Activated CD4-positive, alpha-beta T cell treated with anti-CD3 and anti-CD28 coated beads for 36 hours (primary cell): Measurements from ENCODE around the gene TJP3. TPM values are rescaled to one million over a fixed set of nuclear protein-coding genes. Genes with fewer than 3 reads are reported as not detected.
"Not testable (repeated sequence)": the region's sequence is repeated elsewhere in the genome, so short reads cannot be mapped to it uniquely, and the experiment has no call there.

ENCODE experiments used
- ATAC-seq: fragments of 200-7000 bp; cut with Tn5 transposase; one replicate; pipeline ENCODE4 v1.10.0; 2021; ENCODE audit warnings: mild to moderate bottlenecking, moderate library complexity
- CTCF ChIA-PET: fragments of 350-600 bp; sonication (Branson Sonifier 250); formaldehyde crosslinking; loops from one replicate; lab custom pipeline; 2021; ENCODE audit warnings: antibody characterized with exemption; lab: Charles Lee
- POLR2A ChIA-PET: fragments of 350-600 bp; sonication (Branson Sonifier 250); formaldehyde crosslinking; loops from one replicate; lab custom pipeline; 2021; ENCODE audit warnings: antibody characterized with exemption, inconsistent platforms; lab: Charles Lee
- DNase-seq: peaks from one replicate; pipeline ENCODE4 v3.0.0-alpha.2; 2020
- H3K27ac Mint-ChIP-seq: one replicate; pipeline ENCODE4 v1.8.0; 2021; ENCODE audit warnings: mixed read lengths
- H3K27me3 Mint-ChIP-seq: one replicate; pipeline ENCODE4 v1.8.0; 2021; ENCODE audit warnings: mixed read lengths
- H3K36me3 Mint-ChIP-seq: one replicate; pipeline ENCODE4 v1.8.0; 2021; ENCODE audit warnings: low read depth, mixed read lengths
- H3K4me1 Mint-ChIP-seq: one replicate; pipeline ENCODE4 v1.8.0; 2021; ENCODE audit warnings: mixed read lengths
- H3K4me3 Mint-ChIP-seq: one replicate; pipeline ENCODE4 v1.8.0; 2021; ENCODE audit warnings: mild to moderate bottlenecking, moderate library complexity, mixed read lengths
- H3K9me3 Mint-ChIP-seq: one replicate; pipeline ENCODE4 v1.8.0; 2021; ENCODE audit warnings: low read depth, mixed read lengths
- intact Hi-C, 2 experiments: fragments of 100-400 bp; cut with DNase I in 1 of 2; cut with micrococcal nuclease in 1 of 2; formaldehyde crosslinking; loops; one replicate each; pipeline versions ENCODE4 v1.14.2 to v1.15.1; 2022 to 2024; cut with DNase I, micrococcal nuclease
- total RNA-seq, 2 experiments: library from RNA; stranded (reverse); gene quantifications; one replicate each; pipeline ENCODE4 v1.2.3, GENCODE V29; 2021

The TJP3 gene
- total RNA-seq, 2 experiments from 2014 or later, result 1.0 to 2.7 TPM

DNA sequence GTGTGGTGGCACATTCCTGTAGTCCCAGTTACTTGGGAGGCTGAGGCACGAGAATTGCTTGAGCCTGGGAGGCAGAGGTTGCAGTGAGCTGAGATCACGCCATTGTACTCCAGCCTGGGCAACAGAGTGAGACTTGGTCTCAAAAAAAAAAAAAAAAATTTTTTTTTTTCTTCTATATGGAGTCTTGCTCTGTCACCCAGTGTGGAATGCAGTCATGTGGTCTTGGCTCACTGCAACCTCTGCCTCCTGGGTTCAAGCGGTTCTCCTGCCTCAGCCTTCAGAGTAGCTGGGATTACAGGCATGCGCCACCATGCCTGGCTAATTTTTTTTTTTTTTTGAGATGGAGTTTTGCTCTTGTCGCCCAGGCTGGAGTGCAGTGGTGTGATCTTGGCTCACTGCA is 57.6 kb downstream of the TJP3 start:
- POLR2A ChIA-PET, H3K27ac Mint-ChIP-seq, DNase-seq, H3K9me3 Mint-ChIP-seq, CTCF ChIA-PET, H3K4me3 Mint-ChIP-seq, intact Hi-C loops, H3K27me3 Mint-ChIP-seq, ATAC-seq: not testable (repeated sequence)
- Mint-ChIP-seq H3K4me1 (peaks cover 18% of the 10 kb centered on the region), H3K36me3 (peaks cover 18% of the 10 kb centered on the region)

DNA sequence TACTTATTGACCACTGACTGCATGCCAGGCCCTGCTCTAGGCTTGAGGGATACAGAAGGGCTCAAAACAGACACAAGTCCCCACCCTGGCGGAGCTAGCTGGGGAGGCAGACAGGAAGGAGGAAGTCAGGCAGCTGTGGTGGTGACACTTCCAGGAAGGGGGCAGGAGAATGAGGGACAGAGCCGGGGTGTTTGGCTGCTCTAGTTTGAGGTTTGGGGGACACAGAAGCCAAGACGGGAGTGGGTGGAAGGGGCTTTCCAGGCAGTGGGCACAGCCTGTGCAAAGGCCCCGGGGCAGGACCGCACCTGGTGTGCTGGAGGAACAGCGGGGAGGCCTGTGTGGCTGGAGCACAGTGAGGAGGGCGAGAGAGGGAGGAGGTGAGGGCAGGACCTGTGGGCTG is 58.3 kb downstream of the TJP3 start:
- POLR2A ChIA-PET, result no interaction called here
- Mint-ChIP-seq H3K4me3 (no peak overlapping the region), H3K27ac (peak overlapping the region; percentile 55), H3K9me3 (no peaks in the 10 kb centered on the region), H3K36me3 (peaks cover 14% of the 10 kb centered on the region), H3K27me3 (no peaks in the 10 kb centered on the region), H3K4me1 (peaks cover 17% of the 10 kb centered on the region)
- intact Hi-C loops, result no loop called here
- ATAC-seq (no peak), DNase-seq (no peak)
- CTCF ChIA-PET, result no interaction called here

DNA sequence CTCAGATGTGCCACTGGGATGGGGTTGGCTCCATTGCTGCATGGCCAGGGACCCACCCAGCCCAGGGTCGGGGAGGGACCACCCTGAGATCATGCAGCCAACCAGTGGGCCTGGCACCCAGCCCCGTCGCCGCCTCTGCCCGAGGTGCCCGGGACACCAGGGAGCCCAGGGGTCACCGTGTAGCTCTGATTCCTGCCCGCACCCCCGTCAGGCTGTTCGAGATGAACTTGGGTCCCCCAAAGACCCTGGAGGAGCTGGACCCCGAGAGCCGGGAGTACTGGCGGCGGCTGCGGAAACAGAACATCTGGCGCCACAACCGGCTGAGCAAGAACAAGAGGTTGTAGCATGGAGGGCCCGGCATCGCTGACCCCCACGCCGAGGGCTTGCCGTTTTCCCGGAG is 58.9 kb downstream of the TJP3 start:
- CTCF ChIA-PET, result no interaction called here
- no peak overlapping the region for H3K27ac Mint-ChIP-seq
- H3K4me3 Mint-ChIP-seq, result no peak overlapping the region

DNA sequence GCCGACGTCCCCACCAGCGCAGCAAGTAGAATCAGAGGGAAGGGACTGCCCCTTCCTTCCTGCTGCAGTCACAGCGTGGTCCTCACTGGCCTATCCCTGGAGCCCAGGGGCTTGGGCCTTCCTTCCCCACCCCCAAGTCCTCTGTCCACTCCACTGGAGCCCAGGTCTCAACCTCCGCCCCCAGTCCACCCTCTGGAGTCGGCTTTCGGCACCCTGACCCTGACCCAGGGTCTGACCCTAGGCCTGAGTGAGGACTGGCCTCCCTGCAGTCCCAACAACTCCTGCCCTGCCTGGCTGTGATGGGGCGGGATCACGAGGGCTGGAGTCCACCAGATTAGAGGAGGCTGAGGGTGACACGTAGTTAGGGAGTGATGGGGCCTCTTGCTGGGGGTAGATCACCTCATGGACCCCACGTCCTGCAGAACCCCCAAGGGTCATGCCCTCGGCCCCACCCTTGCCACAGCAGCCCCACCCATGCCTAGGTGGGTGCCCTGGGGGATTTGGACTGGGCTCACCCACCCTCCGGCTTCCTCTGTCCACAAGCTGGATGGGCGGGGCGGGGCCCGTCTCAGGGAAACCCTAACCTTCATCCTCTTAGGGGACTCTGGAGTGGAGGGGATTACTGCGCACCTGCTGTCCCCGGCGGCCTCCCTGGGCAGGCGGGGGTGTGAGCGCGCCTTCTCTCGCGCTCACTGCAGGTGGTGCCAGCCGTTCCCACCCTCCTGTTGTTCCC is 60.0 kb downstream of the TJP3 start:
- H3K27me3 Mint-ChIP-seq, result no peaks in the 10 kb centered on the region
- H3K9me3 Mint-ChIP-seq, result no peaks in the 10 kb centered on the region
- POLR2A ChIA-PET, result no interaction called here
- H3K4me3 Mint-ChIP-seq, result no peak overlapping the region
- H3K36me3 Mint-ChIP-seq, result peaks cover 14% of the 10 kb centered on the region
- ATAC-seq (no peak), DNase-seq (no peak)
- intact Hi-C loops, result no loop called here
- no peak overlapping the region for H3K27ac Mint-ChIP-seq
- CTCF ChIA-PET, result no interaction called here
- H3K4me1 Mint-ChIP-seq, result peaks cover 10% of the 10 kb centered on the region

More for the DNA sequence above, 58.9 kb downstream of the TJP3 start:
- Mint-ChIP-seq H3K36me3 (peaks cover 14% of the 10 kb centered on the region), H3K4me1 (peaks cover 12% of the 10 kb centered on the region), H3K9me3 (no peaks in the 10 kb centered on the region), H3K27me3 (no peaks in the 10 kb centered on the region)
- intact Hi-C loops, result no loop called here
- no peak for DNase-seq
- no peak for ATAC-seq
- POLR2A ChIA-PET, result no interaction called here

DNA sequence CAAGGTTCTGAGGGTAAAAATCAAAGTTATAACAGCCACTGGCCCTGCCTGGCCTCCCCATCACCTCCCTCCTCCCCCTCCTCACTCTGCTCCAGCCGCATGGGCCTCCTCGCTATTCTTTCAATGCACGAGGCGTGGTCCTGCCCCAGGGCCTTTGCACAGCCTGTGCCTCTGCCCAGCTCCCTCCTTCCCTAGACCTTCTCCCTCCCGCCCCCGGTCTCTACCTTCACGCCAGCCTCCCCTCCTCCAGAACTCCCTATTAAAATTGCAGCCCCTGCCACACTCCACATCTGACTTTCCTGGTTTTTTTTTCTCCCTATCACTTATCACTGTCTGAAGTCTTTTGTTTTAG is 60.5 kb downstream of the TJP3 start:
- Mint-ChIP-seq H3K27ac (no peak overlapping the region), H3K4me3 (no peak overlapping the region), H3K4me1 (peaks cover 8% of the 10 kb centered on the region), H3K27me3 (no peaks in the 10 kb centered on the region), H3K36me3 (peaks cover 14% of the 10 kb centered on the region), H3K9me3 (no peaks in the 10 kb centered on the region)
- POLR2A ChIA-PET, result interaction anchor here (0.6 kb wide), 1 partner anchor 15 kb away, joined by 3 read pairs; no protein-coding TSS in a partner anchor
- CTCF ChIA-PET, result no interaction called here
- DNase-seq, result no peak
- intact Hi-C loops, result no loop called here
- ATAC-seq, result no peak

DNA sequence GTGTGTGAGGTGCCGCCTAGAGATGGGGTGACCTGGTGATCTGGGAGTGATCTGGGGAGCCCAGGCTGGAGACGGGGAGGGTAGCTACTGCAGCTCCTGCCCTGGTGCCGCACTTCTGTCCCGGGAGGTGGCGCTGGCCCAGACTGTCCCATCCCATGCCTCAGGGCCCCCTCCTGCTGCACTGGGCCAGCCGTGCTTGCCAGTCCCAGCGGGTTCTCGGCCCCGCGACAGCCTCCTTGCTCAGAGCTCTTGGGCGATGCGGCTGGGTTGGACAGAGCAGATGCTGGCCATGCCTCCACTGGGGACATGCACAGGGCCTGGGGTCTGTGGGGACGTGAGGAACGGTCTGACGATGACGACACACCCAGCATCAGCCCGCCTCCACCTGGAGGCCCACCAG is 61.3 kb downstream of the TJP3 start:
- Mint-ChIP-seq H3K9me3 (no peaks in the 10 kb centered on the region), H3K27me3 (no peaks in the 10 kb centered on the region), H3K27ac (no peak overlapping the region), H3K4me3 (no peak overlapping the region), H3K36me3 (peaks cover 14% of the 10 kb centered on the region), H3K4me1 (peaks cover 8% of the 10 kb centered on the region)
- DNase-seq (no peak), ATAC-seq (no peak)
- intact Hi-C loops, result no loop called here
- POLR2A ChIA-PET, result interaction anchor here (0.6 kb wide), 2 partner anchors 14 to 551 kb away, joined by 3 read pairs; no protein-coding TSS in a partner anchor
- CTCF ChIA-PET, result no interaction called here

DNA sequence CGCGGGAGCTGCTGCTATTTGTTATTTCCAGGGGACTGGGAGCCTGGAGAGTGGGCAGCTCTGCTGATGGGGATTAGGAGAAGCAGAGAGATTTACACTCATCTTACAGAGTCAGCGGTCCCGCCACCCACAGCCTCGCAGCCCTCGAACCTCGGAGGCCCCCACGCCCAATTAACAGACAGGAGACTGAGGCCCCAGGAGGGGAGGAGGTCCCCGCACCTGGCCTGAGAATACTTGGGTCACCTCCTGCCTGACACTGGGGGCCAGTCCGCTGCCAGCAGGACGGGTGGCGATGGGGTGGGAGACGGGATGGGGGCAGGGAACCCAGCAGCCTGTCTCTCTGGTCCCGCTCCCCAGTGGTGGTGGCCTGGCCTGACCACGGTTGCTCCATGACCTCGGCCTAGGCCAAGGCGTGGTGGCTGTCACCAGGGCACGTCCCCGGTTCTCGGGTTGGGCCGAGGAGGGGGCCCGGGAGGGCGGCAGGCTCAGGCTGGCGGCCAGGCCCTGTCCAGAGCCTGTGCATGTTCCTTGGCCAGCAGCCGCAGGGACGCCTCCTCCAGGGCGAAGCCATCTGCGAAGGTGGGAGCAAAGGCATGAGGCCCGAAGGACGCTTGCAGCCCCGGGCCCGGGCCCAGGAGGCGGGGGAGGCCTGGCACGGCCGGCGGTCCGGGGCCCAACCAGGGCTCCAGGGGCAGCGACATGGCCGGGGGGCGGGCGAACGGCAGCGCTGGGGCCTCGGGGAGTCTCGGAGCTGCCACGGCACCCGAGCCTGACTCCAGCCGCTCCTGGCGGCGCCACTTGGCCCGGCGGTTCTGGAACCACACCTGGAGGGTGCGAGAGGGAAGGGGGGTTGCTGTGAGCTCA is 62.2 kb downstream of the TJP3 start:
- Mint-ChIP-seq H3K9me3 (no peaks in the 10 kb centered on the region), H3K36me3 (peaks cover 14% of the 10 kb centered on the region), H3K4me3 (no peak overlapping the region), H3K4me1 (peaks cover 8% of the 10 kb centered on the region), H3K27me3 (no peaks in the 10 kb centered on the region), H3K27ac (no peak overlapping the region)
- POLR2A ChIA-PET, result interaction anchor here (0.6 kb wide), 1 partner anchor 551 kb away, joined by 3 read pairs; no protein-coding TSS in a partner anchor
- intact Hi-C loops, result no loop called here
- CTCF ChIA-PET, result no interaction called here
- DNase-seq (no peak), ATAC-seq (no peak)

DNA sequence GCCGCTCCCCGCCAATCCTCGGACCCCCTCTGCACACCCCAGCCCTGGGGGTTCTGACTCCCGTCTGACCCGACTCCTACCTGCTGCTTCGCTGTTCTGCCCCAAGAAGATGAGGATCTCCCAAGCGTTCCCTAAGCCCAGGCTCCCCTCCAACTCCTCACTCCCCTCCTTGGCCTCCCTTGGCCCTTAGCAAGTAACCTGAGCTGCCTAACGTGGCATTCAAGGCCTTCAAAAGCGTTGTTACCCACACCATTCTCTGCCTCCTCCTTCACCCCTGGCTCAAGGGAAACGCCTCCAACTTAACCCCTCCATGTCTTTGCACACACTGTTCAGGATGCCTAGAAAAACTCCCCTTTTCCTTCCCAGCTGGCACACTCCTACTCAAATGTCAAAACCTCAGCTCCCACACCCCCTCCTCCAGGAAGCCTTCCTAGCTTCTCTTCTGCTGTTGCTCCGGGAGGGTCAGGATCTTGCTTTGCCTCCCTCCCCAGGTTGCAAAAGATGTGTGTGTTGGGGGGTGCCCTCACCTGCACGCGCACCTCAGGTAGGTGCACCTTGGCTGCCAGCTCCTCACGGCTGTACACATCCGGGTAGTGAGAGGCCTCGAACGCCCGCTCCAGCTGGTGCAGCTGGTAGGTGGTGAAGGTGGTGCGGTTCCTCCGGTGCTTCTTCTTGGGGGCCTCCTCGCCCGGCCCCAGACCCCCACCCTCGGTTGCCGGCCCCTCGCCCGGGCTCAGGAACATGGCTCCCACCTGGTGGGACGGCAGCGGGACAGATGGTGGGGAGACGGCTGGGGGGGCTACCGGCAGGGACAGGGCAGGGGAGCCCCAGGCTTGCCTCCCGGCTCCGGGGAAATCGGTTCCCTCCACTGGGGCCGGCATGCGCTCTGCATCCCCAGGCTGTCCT is 63.1 kb downstream of the TJP3 start:
- Mint-ChIP-seq H3K36me3 (peaks cover 13% of the 10 kb centered on the region), H3K27me3 (no peaks in the 10 kb centered on the region), H3K27ac (no peak overlapping the region), H3K4me1 (peaks cover 6% of the 10 kb centered on the region), H3K9me3 (no peaks in the 10 kb centered on the region), H3K4me3 (no peak overlapping the region)
- ATAC-seq (no peak), DNase-seq (no peak)
- intact Hi-C loops, result no loop called here
- ChIA-PET CTCF (interaction anchor here (0.7 kb wide), 1 partner anchor 157 kb away, joined by 3 read pairs; no protein-coding TSS in a partner anchor), POLR2A (no interaction called here)

DNA sequence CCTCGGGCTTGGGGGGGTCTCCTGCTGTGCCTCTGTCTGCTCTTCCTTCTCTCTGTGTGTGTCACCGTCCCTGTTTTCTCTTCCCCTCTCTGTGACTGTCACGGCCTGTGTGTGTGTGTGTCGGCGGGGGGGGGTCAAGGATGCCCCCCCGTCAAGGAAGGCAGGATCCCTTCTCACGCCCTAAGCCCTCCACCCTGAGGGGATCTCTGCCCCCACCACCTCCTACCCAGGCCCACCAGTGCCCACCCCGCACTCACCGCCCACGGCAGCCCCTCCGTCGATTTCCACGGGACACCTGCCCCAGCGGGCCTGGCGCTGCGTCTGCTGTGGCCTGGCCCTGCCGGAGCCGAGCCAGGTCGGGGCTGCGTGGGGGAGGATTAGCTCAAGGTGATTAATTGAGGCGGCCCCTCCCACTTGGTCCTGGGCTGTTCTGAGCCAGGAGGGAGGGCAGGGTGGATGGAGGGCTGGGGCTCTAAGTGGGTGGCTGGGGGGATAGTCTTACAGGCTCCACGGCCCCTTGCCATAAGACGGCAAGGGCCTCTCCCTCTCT is 63.8 kb downstream of the TJP3 start, which contains the start of gene RAX2:
Gene RAX2, minus strand, starts transcription at position 323 of the 550 bp plus-strand sequence. CDS start 486 bp downstream, outside the sequence.
- CTCF ChIA-PET, result no interaction called here
- intact Hi-C loops, result no loop called here
- POLR2A ChIA-PET, result no interaction called here
- Mint-ChIP-seq H3K4me3 (no peak within 1 kb of the TSS), H3K36me3 (peaks cover 7% of the 10 kb centered on the region), H3K9me3 (no peaks in the 10 kb centered on the region), H3K4me1 (no peaks in the 10 kb centered on the region), H3K27me3 (no peaks in the 10 kb centered on the region), H3K27ac (no peak within 1 kb of the TSS)
- DNase-seq, result no peak
- no peak for ATAC-seq

DNA sequence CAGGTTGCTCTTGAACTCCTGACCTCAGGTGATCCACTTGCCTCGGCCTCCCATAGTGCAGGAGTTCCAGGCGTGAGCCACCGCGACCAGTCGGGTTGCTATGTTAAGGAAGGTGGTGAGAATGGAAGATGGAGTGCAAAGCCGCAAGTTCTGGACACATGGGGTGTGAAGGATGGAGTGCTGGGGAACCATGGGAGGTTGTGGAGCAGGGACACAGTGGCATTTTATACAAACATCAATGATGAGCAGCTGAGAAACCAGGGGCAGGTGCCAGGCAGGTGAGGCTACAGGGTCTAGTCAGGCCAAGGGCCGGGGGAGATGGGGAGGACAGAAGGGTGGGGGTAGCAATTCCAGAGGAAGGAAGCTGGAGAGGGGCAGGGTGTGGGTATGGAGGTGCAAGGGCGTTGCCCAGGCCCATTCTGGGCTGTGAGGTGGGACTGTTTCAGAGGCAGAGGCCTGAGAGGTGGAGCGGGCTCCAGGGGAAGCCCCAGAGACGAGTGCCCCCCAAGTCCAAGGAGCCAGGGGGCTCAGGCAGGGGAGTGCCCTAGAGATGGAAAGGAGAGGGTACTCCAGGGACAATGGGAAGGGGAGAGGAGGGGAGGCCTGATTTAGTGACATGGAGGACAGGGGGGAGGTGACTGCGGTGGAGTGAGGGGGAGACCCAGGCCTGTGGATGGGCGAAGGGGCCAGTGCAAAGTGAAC is 65.8 kb downstream of the TJP3 start:
- no peak for DNase-seq
- no peak overlapping the region for H3K27ac Mint-ChIP-seq
- POLR2A ChIA-PET, result no interaction called here
- CTCF ChIA-PET, result no interaction called here
- no peaks in the 10 kb centered on the region for H3K4me1 Mint-ChIP-seq
- ATAC-seq, result no peak
- intact Hi-C loops, result no loop called here
- H3K9me3 Mint-ChIP-seq, result no peaks in the 10 kb centered on the region
- peaks cover 5% of the 10 kb centered on the region for H3K36me3 Mint-ChIP-seq
- no peak overlapping the region for H3K4me3 Mint-ChIP-seq
- no peaks in the 10 kb centered on the region for H3K27me3 Mint-ChIP-seq
